ENCODE measurements around the gene MTR.

MTR gene

DNA sequence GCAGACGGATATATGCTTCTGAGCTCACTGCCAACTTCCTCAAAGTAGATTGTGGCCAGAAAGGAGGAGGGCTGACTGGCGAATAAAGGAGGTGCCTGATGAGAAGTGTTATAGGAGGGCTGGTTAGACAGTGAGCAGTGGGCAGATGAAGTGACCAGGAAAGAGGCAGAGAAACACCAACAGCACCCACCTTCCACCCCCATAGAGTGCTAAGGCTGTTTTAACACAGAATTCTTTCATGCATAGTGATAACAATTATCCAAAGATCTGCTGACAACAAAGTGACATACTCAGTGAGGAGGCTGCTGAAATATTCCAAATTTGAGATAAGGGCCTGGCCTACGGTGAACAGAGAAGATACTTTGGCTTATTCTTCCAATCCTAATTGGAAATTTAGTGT lies 21.2 kb upstream of the MTR start:
- no peak for DNase-seq (ENCODE audit: low spot score)
- no peak for TF ChIP-seq CTCF (IDR thresholded peaks at IDR 0.05)
- Histone ChIP-seq H3K27ac (no peak overlapping the region), H3K4me3 (no peak overlapping the region)

DNA sequence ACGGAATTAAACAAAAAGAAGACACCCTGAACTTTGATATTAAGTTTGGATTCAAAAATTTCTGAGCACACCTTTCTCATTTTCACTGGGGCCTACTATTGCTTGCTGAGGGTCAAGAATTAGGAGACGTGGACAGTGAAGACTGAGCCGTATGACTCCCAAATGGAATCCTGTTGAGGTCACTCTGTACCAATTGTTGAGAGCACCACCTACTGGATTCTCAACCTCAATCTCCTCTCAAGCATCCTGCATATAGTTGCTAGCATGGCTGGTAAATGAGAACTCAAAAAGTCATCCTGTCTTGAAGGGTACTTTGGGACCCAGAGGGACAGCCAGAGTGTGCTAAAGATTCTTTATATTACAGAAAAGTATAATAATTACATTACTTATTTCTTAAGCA lies 20.2 kb upstream of the MTR start:
- DNase-seq (ENCODE audit: low spot score), result no peak
- no peak for TF ChIP-seq CTCF (IDR thresholded peaks at IDR 0.05)
- Histone ChIP-seq H3K4me3 (no peak overlapping the region), H3K27ac (no peak overlapping the region)

DNA sequence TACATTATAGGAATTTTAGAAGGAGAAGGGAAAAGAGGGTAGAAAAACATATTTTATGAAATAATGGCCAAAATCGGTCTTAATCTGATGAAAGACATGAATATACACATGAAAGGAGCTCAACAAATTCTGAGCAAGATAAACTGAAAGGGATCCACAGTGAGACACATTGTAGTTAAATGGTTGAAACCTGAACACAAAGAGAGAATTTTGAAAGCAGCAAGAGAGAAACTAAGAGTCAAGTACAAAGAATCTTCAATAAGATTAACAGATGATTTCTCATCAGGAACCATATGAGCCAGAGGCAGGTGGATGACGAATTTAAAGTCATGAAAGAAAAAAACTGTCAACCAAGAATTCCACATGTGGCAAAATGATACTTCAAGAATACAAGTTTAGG lies 15.8 kb upstream of the MTR start:
- TF ChIP-seq CTCF (IDR thresholded peaks at IDR 0.05), result no peak
- H3K4me3 ChIP-seq, result no peak overlapping the region

GRCh38 chr1:236785477-236785876 lies 9.6 kb upstream of the MTR start:
- no peak overlapping the region for H3K27ac ChIP-seq
- H3K4me3 ChIP-seq, result no peak overlapping the region
- TF ChIP-seq CTCF (IDR thresholded peaks at IDR 0.05), result no peak
- DNase-seq (ENCODE audit: low spot score), result no peak

More for the DNA sequence above, 15.8 kb upstream of the MTR start:
- DNase-seq (ENCODE audit: low spot score), result no peak
- no peak overlapping the region for H3K27ac ChIP-seq

DNA sequence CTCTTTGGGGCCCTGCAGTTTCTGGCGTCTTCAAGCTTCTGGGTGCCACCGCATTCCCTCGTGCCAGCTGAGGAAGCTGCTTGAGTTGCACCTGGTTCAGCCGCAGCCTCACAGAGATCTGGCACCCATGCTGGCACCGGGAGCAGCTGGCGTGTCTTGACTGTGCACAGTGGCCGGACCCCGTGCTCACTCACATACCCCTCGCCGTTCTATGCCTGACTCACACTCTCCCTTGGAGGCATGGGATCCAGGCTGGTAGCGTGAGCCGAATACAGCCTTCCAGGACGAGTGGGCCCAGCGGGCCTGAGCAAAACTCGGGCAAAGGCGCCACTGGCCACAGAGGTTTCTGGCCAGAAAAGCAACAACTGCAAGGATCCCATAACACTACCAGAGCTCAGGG lies 8.6 kb upstream of the MTR start:
- H3K4me3 ChIP-seq, result no peak overlapping the region
- DNase-seq (ENCODE audit: low spot score), result no peak
- no peak overlapping the region for H3K27ac ChIP-seq
- TF ChIP-seq CTCF (IDR thresholded peaks at IDR 0.05), result no peak

DNA sequence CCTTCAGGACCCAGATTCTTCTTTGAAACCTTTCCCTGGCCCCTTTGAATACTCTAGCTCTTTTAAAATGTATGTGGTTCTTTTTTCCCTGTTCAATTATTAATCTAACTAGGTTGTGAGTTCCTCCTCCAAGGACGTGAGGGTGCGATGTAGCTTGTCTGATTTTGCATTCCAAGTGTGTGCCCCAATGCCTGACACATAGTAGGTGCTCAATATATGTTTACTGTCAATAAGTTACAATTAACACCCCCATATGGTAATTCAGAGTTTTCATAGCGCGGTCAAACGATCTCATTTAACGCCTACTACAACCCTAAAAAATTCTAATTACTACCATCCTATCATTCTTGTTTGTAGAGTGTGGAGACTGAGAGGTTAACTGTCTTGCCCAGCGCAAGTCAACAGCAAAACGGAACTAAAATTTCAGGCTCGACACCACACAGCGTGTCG lies 482 bp upstream of the MTR start:
- TF ChIP-seq CTCF (IDR thresholded peaks at IDR 0.05), result no peak
- peak overlapping the region in 1 of 2 donors; percentile 95 for H3K27ac ChIP-seq
- DNase-seq (ENCODE audit: low spot score), result no peak
- peak overlapping the region; percentile 94 for H3K4me3 ChIP-seq

DNA sequence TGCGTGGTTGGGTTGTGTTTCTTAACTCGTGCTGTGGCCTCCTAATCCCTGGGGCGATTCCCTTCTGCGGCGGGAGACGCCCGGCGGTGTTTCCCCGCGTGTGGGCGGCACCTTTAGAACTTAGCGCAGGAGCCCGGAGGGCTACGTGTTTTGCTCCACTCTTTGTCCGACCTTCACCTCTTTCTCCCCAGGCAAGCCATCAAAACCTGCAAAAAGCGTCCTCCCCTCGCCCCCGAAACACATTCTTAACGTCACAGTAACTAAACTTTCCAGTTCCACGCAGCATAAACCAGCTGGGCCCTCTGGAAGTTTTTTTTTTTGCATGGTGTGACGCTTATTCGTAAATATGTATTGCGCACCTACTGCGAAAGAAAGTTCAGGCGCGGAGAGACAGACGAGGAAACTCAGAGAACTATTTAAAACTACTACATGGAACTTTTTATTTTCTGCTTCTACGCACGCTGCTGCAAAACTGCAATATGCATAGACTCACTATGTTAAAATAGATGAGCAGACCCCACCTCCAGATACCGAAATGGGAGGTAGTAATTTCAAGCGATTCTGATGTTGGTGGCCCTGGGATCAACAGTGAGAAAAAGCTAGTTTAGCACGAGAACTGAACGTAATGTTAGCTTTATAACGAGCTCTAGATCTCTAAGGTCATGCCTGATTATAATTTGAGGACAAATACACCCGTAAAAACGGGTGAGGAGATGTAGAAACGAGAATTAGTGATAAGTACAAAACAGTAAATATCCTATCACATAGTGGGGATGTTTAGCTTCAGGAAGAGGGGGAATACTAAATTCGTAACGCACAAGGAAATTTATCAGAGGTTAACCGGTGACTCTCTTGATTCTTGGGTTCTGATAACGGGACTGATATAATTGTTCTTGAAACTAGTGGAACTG lies 920 bp downstream of the MTR start:
- peak overlapping the region; percentile 94 for H3K4me3 ChIP-seq
- DNase-seq (ENCODE audit: low spot score), result no peak
- TF ChIP-seq CTCF (IDR thresholded peaks at IDR 0.05), result no peak
- peak overlapping the region; percentile 86 to 95 for H3K27ac ChIP-seq
